H9 (cell line): ENCODE measurements around the gene PRCC. TPM values are rescaled to one million over a fixed set of nuclear protein-coding genes. Genes with fewer than 3 reads are reported as not detected.

Experiments used
- DNase-seq: peaks from one replicate; pipeline ENCODE4 v3.0.0-alpha.2; 2017
- H2AFZ ChIP-seq: one replicate; pipeline ENCODE4 v1.6.1; 2013; ENCODE audit warnings: mild to moderate bottlenecking, low read length, control low read depth, moderate library complexity
- H2AK5ac ChIP-seq: 2 replicates; pipeline ENCODE4 v1.6.1; 2013; ENCODE audit warnings: low read length, control low read depth, mixed read lengths; ENCODE audit not compliant: insufficient read length
- H2BK120ac ChIP-seq: one replicate; pipeline ENCODE4 v1.6.1; 2013; ENCODE audit warnings: low read depth, mild to moderate bottlenecking, low read length, control low read depth, inconsistent platforms; ENCODE audit not compliant: poor library complexity, severe bottlenecking
- H2BK12ac ChIP-seq: 2 replicates; pipeline ENCODE4 v1.6.1; 2013; ENCODE audit warnings: low read length, control low read depth, mixed read lengths, low read depth; ENCODE audit not compliant: insufficient read length
- H2BK15ac ChIP-seq: 2 replicates; pipeline ENCODE4 v1.6.1; 2013; ENCODE audit warnings: low read depth, low read length, control low read depth
- H2BK20ac ChIP-seq: one replicate; pipeline ENCODE4 v1.6.1; 2013; ENCODE audit warnings: low read depth, mild to moderate bottlenecking, low read length, control low read depth, inconsistent platforms; ENCODE audit not compliant: poor library complexity, severe bottlenecking
- H2BK5ac ChIP-seq: 2 replicates; pipeline ENCODE4 v1.6.1; 2013; ENCODE audit warnings: low read length, control low read depth, mixed read lengths; ENCODE audit not compliant: insufficient read length
- H3K14ac ChIP-seq: 2 replicates; pipeline ENCODE4 v1.6.1; 2013; ENCODE audit warnings: low read length, control low read depth; ENCODE audit not compliant: insufficient read depth
- H3K18ac ChIP-seq: 2 replicates; pipeline ENCODE4 v1.6.1; 2013; ENCODE audit warnings: low read depth, mild to moderate bottlenecking, mixed read lengths, low read length, control low read depth; ENCODE audit not compliant: insufficient read length
- H3K23ac ChIP-seq: 2 replicates; pipeline ENCODE4 v1.6.1; 2013; ENCODE audit warnings: low read length, control low read depth, mixed read lengths, low read depth; ENCODE audit not compliant: insufficient read length
- H3K23me2 ChIP-seq: 2 replicates; pipeline ENCODE4 v1.6.1; 2013; ENCODE audit warnings: low read depth, mild to moderate bottlenecking, mixed read lengths, low read length, control low read depth; ENCODE audit not compliant: insufficient read length, poor library complexity, severe bottlenecking
- H3K27ac ChIP-seq: 2 replicates; pipeline ENCODE4 v1.5.1; 2013; ENCODE audit warnings: low read length, control low read depth, mixed read lengths, low read depth; ENCODE audit not compliant: insufficient read length
- H3K27me3 ChIP-seq: 2 replicates; pipeline ENCODE4 v1.6.1; 2013; ENCODE audit warnings: low read length, control low read depth, inconsistent platforms; ENCODE audit not compliant: insufficient read depth
- H3K4ac ChIP-seq: 2 replicates; pipeline ENCODE4 v1.6.1; 2013; ENCODE audit warnings: low read depth, mild to moderate bottlenecking, control low read depth, inconsistent platforms, low read length, moderate library complexity
- H3K4me1 ChIP-seq: 2 replicates; pipeline ENCODE4 v1.6.1; 2013; ENCODE audit warnings: low read length, control low read depth, inconsistent platforms; ENCODE audit not compliant: insufficient read depth
- H3K4me2 ChIP-seq: 2 replicates; pipeline ENCODE4 v1.6.1; 2013; ENCODE audit warnings: low read length, control low read depth, mixed read lengths; ENCODE audit not compliant: insufficient read length, insufficient read depth
- H3K56ac ChIP-seq: 2 replicates; pipeline ENCODE4 v1.6.1; 2013; ENCODE audit warnings: low read depth, mild to moderate bottlenecking, mixed read lengths, low read length, control low read depth; ENCODE audit not compliant: insufficient read length
- H3K79me1 ChIP-seq: 2 replicates; pipeline ENCODE4 v1.6.1; 2013; ENCODE audit warnings: low read depth, mild to moderate bottlenecking, moderate library complexity, low read length, control low read depth, inconsistent platforms; ENCODE audit not compliant: insufficient read depth, poor library complexity, severe bottlenecking
- H3K79me2 ChIP-seq: 2 replicates; pipeline ENCODE4 v1.6.1; 2013; ENCODE audit warnings: low read length, control low read depth, inconsistent platforms; ENCODE audit not compliant: insufficient read depth
- H3K9ac ChIP-seq: 2 replicates; pipeline ENCODE4 v1.6.1; 2013; ENCODE audit warnings: low read length, control low read depth, mixed read lengths; ENCODE audit not compliant: insufficient read length; ENCODE audit errors: extremely low read depth
- H3K9me3 ChIP-seq: one replicate; pipeline ENCODE4 v1.6.1; 2013; ENCODE audit warnings: low read depth, low read length, inconsistent platforms; ENCODE audit not compliant: control insufficient read depth
- H3T11ph ChIP-seq: one replicate; pipeline ENCODE4 v1.6.1; 2013; ENCODE audit warnings: mild to moderate bottlenecking, low read length, control low read depth, inconsistent platforms
- H4K20me1 ChIP-seq: one replicate; pipeline ENCODE4 v1.6.1; 2013; ENCODE audit not compliant: control insufficient read depth, insufficient read length, insufficient read depth
- H4K5ac ChIP-seq: 2 replicates; pipeline ENCODE4 v1.6.1; 2013; ENCODE audit warnings: low read depth, mild to moderate bottlenecking, mixed read lengths, low read length, control low read depth; ENCODE audit not compliant: insufficient read length
- H4K8ac ChIP-seq: replicated peaks from 2 replicates; pipeline ENCODE4 v1.6.1; 2013; ENCODE audit warnings: low read length, control low read depth, mixed read lengths, low read depth; ENCODE audit not compliant: insufficient read length
- H4K91ac ChIP-seq: 2 replicates; pipeline ENCODE4 v1.6.1; 2013; ENCODE audit warnings: low read depth, mild to moderate bottlenecking, moderate library complexity, mixed read lengths, low read length, control low read depth; ENCODE audit not compliant: insufficient read length
- H3K27ac Mint-ChIP-seq, 3 experiments: 2 replicates in 2 of 3; 3 replicates in 1 of 3; pipeline ENCODE4 v1.8.0; 2020 to 2021; ENCODE audit warnings: mixed read lengths in 3 of 3, mild to moderate bottlenecking in 1 of 3, moderate library complexity in 1 of 3
- H3K27me3 Mint-ChIP-seq: 2 replicates; pipeline ENCODE4 v1.8.0; 2021; ENCODE audit warnings: low read depth, mild to moderate bottlenecking, moderate library complexity, mixed read lengths
- H3K36me3 Mint-ChIP-seq, 3 experiments: 2 replicates in 2 of 3; 3 replicates in 1 of 3; pipeline ENCODE4 v1.8.0; 2020 to 2021; ENCODE audit warnings: low read depth in 3 of 3, mixed read lengths in 3 of 3; ENCODE audit not compliant: insufficient read depth in 1 of 3
- H3K4me1 Mint-ChIP-seq, 2 experiments: 2 replicates each; pipeline ENCODE4 v1.8.0; 2020; ENCODE audit warnings: mixed read lengths in 2 of 2
- H3K4me3 Mint-ChIP-seq, 2 experiments: 2 replicates in 1 of 2; 3 replicates in 1 of 2; pipeline ENCODE4 v1.8.0; 2020 to 2021; ENCODE audit warnings: mild to moderate bottlenecking in 2 of 2, mixed read lengths in 2 of 2, moderate library complexity in 1 of 2
- H3K9me3 Mint-ChIP-seq, 2 experiments: 2 replicates in 1 of 2; 3 replicates in 1 of 2; pipeline ENCODE4 v1.8.0; 2020; ENCODE audit warnings: mild to moderate bottlenecking in 2 of 2, mixed read lengths in 2 of 2, moderate library complexity in 1 of 2
- CTCF ChIP-seq: fragments of 200-600 bp; sonication (generic); conservative IDR thresholded peaks from 3 replicates; pipeline ENCODE4 v1.8.0; 2021; ENCODE audit warnings: antibody characterized with exemption, mild to moderate bottlenecking
- WGBS: extraction: QIAGEN DNeasy Blood & Tissue Kit; methylation state at CpG from one replicate; pipeline ENCODE4 v1.1.7; 2013; ENCODE audit warnings: missing lambda C conversion rate, low lambda C conversion rate, mixed read lengths; ENCODE audit not compliant: insufficient read length; ENCODE audit errors: extremely low coverage; 5-methylcytosine and 5-hydroxymethylcytosine counted together
- total RNA-seq: library from RNA; stranded (reverse); gene quantifications from 2 replicates; pipeline ENCODE4 v1.2.1, GENCODE V29; 2021

PRCC gene
- total RNA-seq, 1 experiment from 2014 or later = 129 TPM

GRCh38 chr1:156804026-156804425 is 36.7 kb downstream of the PRCC start:
- no peak overlapping the region for H2BK5ac ChIP-seq
- H3T11ph ChIP-seq = no peak overlapping the region
- no peak overlapping the region for H3K18ac ChIP-seq
- no peaks in the 10 kb centered on the region for H3K79me2 ChIP-seq
- H2AK5ac ChIP-seq = no peak overlapping the region
- no peaks in the 10 kb centered on the region; the same call in 1 of the 2 replicates for H3K27me3 ChIP-seq
- H3K9ac ChIP-seq = no peak overlapping the region
- DNase-seq = no peak
- H3K27ac Mint-ChIP-seq = no peak overlapping the region; a peak in 1 of 7 replicates
- H2BK20ac ChIP-seq = no peak overlapping the region
- TF ChIP-seq CTCF = no peak
- no peak overlapping the region for H2BK15ac ChIP-seq
- no peaks in the 10 kb centered on the region for H3K9me3 Mint-ChIP-seq
- H3K4me1 Mint-ChIP-seq = peaks cover 0 to 13% of the 10 kb centered on the region in 2 experiments; a peak in 2 of 4 replicates
- no CpG with 5 or more reads among the region's 3 CpGs for WGBS
- H3K56ac ChIP-seq = no peak overlapping the region
- H3K27ac ChIP-seq = no peak overlapping the region
- H3K14ac ChIP-seq = no peak overlapping the region
- no peaks in the 10 kb centered on the region for H4K20me1 ChIP-seq
- H3K27me3 Mint-ChIP-seq = peaks cover 2% of the 10 kb centered on the region
- H3K4me1 ChIP-seq = no peaks in the 10 kb centered on the region
- H2BK120ac ChIP-seq = no peak overlapping the region
- H4K5ac ChIP-seq = no peak overlapping the region
- H2BK12ac ChIP-seq = no peak overlapping the region
- no peak overlapping the region for H4K91ac ChIP-seq
- no peak overlapping the region for H4K8ac ChIP-seq
- H3K36me3 Mint-ChIP-seq = peaks cover 3 to 27% (median 19%) of the 10 kb centered on the region in 3 experiments; a peak in 6 of 7 replicates
- no peak overlapping the region for H3K4ac ChIP-seq
- no peak overlapping the region for H3K4me2 ChIP-seq
- H3K23me2 ChIP-seq = no peaks in the 10 kb centered on the region
- H3K79me1 ChIP-seq = no peaks in the 10 kb centered on the region
- no peak overlapping the region for H2AFZ ChIP-seq
- no peaks in the 10 kb centered on the region for H3K9me3 ChIP-seq
- no peak overlapping the region for H3K4me3 Mint-ChIP-seq
- H3K23ac ChIP-seq = no peak overlapping the region
